Choroid plexus epithelial cell (primary cell): ENCODE results near the gene CPN2.

Source experiments
- DNase-seq: peaks from one replicate; pipeline ENCODE4 v3.0.0-alpha.2; 2010; ENCODE audit warnings: low read depth
- H3K4me3 ChIP-seq: 2 replicates; pipeline ENCODE4 v1.5.1; 2011; ENCODE audit warnings: low read depth, mild to moderate bottlenecking, control low read depth, low read length, moderate library complexity
- TF ChIP-seq, protein P1 (sequence below): conservative IDR thresholded peaks from 2 replicates; pipeline ENCODE4 v1.5.1; 2011; ENCODE audit warnings: low read depth, mild to moderate bottlenecking, control low read depth, inconsistent platforms, low read length, moderate library complexity

Gene CPN2

DNA sequence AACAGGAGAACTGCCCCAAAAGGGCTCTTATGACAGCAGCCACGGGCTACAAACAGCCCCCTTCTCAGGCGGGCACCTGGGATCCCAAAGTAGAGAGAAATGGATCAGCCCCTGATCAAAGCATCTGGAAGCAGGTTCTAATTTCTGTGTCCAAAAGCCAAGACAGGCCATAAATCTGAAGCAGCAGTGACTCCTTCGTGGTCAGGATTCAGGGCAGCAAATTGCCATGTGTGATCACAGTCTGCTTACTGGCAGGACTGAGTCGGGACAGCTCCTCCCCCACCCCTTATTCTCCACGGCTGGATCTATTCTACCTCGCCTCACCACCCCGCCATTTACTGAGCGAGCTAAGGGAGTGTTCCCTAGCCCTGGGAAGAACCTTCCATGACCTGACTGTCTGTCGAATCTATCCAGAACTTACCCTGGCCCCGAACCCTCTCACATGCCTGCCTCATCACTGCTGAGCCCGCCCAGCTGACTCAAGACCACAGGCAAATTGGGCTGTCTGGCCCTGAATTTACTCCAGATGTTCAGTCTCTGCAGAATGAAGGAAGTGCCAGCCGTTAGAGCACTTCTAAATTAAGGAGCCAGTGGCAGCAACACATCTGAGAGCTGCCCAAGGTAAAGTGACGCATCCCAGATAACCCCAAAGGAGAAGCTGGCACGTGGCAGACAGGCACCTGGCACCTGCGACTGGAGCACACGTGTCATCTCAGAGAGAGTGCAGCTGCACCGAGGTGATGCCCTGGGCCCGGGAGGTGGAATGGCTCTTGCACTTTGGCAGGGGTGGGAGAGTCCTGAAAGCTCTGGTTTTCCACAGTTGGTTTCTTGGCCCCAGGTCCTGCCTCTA lies 17.1 kb upstream of the CPN2 start:
- no peak overlapping the region for H3K4me3 ChIP-seq
- no peak for DNase-seq
- TF ChIP-seq, protein P1, sequence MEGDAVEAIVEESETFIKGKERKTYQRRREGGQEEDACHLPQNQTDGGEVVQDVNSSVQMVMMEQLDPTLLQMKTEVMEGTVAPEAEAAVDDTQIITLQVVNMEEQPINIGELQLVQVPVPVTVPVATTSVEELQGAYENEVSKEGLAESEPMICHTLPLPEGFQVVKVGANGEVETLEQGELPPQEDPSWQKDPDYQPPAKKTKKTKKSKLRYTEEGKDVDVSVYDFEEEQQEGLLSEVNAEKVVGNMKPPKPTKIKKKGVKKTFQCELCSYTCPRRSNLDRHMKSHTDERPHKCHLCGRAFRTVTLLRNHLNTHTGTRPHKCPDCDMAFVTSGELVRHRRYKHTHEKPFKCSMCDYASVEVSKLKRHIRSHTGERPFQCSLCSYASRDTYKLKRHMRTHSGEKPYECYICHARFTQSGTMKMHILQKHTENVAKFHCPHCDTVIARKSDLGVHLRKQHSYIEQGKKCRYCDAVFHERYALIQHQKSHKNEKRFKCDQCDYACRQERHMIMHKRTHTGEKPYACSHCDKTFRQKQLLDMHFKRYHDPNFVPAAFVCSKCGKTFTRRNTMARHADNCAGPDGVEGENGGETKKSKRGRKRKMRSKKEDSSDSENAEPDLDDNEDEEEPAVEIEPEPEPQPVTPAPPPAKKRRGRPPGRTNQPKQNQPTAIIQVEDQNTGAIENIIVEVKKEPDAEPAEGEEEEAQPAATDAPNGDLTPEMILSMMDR: no peak

- DNase-seq: no peak
- no peak overlapping the region for H3K4me3 ChIP-seq
- TF ChIP-seq, protein P1: no peak
Observed at GRCh38 chr3:194365978-194366490, 14.9 kb upstream of the CPN2 start.

GRCh38 chr3:194365526-194365925 lies 14.4 kb upstream of the CPN2 start:
- TF ChIP-seq, protein P1: no peak
- no peak overlapping the region for H3K4me3 ChIP-seq
- DNase-seq: no peak

GRCh38 chr3:194364652-194365434 lies 13.7 kb upstream of the CPN2 start:
- peak; percentile 64 for DNase-seq
- TF ChIP-seq, protein P1: no peak
- H3K4me3 ChIP-seq: no peak overlapping the region

DNA sequence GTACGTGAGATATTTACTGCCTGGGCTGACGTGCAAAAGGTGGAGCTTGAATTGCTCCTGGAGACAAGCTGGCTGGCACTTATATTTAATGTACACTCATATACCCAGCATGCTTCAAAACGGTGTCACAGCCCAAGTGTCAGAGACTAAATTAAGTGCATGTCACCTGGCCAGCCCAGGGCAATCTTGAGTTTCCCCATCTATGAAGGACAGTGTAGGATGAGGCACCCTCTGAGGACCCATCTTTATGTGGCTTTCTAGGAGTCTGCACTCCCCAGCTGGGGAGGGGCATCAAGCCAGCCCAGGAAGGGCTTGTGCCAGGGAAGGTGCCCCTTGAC lies 13.2 kb upstream of the CPN2 start:
- TF ChIP-seq, protein P1: no peak
- H3K4me3 ChIP-seq: no peak overlapping the region
- DNase-seq: no peak

DNA sequence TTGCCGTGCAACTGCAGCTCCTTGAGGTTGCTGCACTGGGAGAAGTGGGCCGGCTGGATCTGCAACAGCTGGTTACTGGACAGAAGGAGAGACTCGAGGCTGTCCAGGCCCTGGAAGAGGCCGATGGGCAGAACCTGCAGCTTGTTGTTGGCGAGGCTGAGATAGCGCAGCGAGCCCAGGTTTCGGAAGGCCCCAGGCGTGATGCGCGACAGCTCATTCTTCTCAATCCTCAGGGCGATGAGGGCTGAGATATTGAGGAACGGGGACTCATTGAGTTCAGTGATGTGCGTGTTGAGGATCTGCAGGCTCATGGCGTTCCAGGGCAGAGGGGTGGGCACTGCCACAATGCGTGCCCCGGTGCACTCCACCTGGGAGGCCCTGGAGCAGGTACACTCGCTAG lies 9.4 kb upstream of the CPN2 start:
- no peak for DNase-seq
- no peak overlapping the region for H3K4me3 ChIP-seq
- TF ChIP-seq, protein P1: no peak
